ENCODE results near the gene PSD.

The PSD gene

DNA sequence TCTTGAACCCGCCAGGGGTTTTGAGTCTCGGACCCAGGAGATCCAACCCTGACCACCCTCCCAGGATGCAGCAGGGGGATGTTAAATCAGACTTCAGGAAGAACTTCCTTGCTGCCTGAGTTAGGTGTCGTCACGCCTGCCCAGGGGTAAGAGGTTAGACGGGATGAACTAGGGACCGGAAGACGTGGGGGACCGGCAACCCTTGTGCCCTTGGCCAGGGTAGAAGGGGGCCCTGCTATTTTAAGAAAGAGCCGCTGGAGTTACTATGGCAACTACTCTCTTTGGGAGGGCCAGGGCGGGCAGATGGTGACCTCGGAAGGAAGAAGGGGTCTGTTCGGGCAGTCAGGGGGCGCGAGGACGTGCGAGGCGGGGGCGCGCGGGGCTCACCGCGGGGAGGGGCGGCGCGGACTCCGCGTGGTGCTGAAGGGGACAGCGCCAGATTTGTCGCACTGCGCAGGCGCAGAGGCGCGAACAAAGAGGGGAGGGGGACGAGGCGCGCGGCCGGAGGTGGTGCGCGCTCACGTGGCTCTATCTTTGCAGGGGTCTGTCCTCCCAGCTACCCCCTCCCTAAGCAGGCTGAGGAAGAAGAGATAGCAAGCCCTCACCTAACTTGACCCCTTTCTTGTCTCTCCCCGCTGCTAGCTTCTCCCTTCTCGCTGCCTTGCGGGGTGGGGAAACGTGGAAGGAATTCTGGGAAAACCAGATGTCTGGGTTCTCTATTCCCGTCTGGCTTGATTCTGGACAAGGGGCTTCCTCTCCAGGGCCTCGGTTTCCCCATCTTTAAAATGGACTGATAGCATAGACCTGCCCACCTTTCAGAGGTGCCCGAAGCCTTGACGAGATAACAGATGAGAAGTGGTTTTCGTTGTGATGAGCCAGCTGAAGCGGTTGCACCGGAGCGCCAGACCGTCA, 940 bp upstream of the PSD start:
- peak; percentile 39 for DNase-seq (ENCODE audit: low read depth)

DNA sequence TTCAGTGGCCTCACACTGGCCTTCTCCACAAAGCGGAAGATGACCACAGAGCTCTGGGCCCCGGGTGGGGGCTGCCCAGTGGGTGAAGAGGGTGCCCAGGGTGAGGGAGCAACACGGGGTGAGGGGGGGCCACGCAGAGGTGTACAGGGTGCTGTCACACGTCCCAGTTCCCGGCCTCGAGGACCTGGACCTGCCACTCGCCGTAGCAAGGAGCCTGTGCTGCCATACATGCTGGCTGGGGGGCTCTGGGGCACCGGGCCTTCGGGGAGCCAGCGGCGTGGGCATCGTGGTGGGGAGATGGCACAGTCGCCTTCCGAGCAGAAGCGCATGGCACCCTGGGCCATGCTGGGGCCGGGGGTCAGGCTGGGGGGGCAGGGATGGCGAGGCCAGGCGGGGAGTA, 1.9 kb downstream of the PSD start:
- DNase-seq (ENCODE audit: low read depth), result no peak

DNA sequence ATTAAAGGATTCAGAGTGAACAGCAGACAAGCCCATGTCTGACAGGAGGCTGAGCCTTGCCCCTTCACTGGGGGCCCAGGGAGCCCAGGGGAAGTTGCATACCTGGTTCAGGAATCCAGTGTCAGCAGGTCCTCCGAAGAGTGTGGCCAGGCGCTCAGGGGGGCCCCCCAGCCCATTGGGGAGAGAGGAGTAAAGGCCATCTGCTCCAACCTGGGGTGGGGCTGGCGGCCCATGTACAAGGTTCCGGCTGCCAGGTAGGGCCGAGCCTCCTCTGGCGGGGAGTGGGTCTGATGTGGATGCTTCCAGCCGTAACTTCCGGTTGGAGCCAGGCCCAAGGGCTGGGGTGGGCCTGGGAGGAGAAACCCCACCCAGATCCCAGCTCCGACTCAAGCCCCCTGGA, 2.3 kb downstream of the PSD start:
- no peak for DNase-seq (ENCODE audit: low read depth)

DNA sequence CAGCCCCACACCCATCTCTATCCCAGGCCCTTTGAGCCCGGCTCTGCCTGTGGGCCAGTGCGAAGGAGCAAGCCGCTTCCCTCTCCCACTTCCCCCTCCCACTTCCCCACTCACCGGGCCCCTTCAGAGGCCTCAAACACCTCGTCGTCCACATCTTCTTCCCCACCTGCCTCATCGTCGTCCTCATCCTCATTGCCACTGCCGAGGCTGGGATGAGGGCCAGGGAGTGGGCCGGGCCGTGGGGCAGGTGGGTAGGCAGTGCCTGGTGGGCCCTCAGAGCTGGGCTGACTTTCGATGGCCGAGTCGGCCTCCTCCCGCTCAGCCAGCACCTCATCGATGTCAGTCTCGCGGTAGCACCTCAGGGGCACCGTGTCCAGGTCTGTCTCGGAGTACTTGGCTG, 3.8 kb downstream of the PSD start:
- DNase-seq (ENCODE audit: low read depth), result no peak

DNA sequence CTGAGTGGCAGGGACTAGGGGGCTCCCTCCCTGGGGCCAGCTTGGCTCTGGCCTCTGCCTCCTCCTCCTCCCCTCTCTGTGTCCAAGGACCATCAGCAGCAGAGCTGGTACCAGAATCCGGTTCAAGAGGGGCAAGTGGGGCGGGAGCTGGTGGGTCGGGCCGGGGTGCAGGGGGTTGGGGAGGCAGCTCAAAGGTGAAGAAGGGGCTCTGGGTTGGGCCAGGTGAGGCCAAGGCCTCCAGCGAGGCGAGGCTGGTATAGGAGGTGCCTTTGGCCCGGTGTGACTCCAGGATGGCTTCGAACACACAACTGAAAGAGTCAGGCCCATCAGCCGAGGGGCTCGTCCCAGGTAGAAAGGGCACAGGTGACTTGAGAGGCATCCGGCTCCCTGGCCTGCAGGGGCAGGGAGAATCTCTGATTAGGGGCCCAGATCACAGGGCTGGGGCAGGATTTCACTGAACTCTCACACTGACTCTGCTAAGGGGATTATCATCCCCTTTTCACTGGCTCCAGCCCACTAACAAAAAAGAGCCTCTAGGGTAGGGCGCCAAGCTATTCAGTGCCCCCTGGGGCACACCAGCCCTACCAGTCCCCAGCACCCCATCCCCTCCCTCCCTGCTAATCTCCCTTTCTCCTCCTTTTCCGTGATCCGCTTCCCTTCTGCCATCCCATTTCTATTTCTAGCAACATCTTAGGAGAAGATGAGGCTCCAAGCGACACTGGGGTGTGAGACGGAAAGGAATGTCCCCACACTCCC, 4.6 kb downstream of the PSD start:
- no peak for DNase-seq (ENCODE audit: low read depth)

DNA sequence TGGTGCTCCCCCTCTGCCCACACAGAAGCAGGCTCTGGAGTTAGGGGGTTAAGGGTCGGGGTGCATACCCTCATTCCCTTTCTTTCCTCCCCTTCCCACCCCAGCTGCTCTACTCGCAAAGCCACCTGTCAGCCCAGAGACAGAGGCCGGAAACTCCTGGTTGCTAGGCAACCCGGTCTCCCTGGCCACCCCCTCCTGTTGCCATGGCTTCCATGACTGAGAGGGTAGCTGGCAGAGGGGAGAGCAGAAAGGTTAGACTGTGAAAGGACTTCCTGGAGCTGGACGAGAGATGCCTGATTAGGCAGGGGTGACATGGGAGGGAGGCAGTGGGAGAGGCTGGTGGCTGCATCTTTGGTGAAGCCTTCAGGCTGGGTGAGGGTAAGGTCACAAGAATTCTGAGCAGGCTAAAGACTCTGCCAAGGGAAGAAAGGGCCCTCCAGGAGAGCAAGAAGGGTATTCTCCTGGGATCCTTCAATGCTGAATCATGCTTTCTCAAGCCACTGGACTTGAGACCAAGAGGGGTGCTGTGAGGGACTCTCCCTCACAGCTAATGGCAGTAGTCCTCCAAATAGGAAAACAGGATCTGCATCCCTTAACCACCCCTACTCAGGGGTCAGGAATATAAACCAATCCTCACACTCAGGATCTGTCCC, 5.4 kb downstream of the PSD start:
- peak; percentile 26 for DNase-seq (ENCODE audit: low read depth)

DNA sequence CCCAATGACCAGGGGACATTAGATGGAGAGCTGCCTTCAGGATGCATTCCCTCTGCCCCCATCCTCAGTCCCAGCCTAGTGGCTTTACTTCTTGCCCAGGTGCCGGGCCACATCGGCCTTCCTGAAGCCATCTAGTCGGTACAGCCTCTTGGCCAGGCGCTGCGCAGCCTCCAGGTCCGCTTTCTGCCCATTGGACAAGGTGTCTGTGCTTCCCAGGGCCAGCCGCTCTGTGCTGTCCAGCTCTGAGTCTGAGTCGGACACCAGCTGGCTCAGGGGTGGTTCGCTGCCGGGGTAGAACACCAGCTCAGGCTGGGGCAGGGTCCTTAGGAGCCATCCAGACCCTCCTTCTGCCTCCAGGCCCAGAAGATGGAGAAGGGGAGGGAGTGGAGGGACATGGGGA, 6.3 kb downstream of the PSD start:
- no peak for DNase-seq (ENCODE audit: low read depth)

DNA sequence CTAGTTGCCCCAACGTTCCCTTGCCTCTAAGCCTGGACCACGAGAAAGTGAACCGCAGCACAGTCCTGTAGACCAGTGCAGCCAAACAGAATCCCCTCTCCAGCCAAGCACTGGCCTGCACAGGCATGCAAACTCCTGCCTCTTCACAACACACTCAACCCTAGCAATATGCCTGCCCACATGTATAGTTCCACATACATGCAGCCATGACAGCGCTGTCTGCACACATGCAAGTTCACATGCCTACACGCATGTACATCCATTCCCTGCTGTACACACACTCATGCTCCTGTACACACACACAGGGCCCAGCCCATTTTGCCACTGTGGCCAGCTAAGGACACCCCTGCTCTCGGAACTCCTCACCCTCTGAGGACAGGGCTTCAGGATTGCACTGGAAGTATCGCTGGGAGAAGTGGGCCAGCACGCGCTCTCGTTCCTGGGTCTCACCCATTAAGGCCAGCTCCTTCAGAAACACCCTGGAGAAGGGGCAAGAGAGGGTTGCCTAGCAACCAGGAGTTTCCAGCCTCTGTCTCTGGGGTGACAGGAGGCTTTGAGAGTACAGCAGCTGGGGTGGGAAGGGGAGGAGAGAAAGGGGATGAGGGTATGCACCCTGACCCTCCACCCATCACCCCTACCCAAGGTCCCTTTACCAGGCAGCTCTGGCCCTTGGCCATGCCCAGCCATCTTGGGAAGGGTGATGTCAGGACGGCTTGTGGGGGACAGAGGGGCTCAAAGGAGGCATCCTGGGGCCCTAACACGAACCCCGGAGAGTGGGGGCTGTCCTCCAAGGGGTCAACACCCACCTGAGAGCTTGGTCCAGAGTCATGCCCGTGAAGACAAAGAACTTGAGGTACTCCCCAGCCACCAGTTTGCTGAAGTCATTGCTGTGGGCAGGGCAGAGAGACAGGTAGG, 7.0 kb downstream of the PSD start:
- DNase-seq (ENCODE audit: low read depth), result no peak

DNA sequence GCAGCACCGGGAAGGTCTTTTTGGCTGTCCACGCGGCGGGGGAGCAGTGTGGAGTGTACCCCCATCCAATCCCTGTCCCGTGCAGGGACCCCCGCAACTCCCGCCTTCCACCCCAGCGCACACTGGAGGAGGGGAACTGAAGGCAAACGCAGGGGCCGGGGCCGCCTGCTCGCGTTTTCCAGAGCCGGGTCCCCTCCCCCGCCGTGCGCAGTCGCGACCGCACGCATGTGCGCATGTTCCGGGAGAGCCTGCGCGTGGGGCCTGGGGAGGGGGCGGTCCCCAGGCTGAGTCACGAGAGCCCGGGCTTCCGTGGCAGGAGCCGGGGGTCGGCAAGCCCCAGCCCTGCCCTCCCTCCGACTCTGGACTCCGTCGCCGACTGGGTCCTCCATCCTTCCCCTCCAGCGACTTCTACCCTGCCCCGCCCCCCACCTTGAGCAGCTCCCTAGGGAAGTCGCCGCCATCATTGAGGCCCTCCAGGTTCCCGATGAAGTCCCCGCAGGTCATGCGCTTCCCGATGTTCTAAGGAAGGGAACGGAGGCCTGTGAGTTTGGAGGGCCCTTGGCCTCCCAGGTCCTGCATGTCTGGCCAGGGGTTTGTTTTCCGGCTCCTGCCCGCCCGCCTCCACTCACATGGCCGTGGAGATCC, 8.0 kb downstream of the PSD start:
- DNase-seq (ENCODE audit: low read depth), result peak; percentile 75

DNA sequence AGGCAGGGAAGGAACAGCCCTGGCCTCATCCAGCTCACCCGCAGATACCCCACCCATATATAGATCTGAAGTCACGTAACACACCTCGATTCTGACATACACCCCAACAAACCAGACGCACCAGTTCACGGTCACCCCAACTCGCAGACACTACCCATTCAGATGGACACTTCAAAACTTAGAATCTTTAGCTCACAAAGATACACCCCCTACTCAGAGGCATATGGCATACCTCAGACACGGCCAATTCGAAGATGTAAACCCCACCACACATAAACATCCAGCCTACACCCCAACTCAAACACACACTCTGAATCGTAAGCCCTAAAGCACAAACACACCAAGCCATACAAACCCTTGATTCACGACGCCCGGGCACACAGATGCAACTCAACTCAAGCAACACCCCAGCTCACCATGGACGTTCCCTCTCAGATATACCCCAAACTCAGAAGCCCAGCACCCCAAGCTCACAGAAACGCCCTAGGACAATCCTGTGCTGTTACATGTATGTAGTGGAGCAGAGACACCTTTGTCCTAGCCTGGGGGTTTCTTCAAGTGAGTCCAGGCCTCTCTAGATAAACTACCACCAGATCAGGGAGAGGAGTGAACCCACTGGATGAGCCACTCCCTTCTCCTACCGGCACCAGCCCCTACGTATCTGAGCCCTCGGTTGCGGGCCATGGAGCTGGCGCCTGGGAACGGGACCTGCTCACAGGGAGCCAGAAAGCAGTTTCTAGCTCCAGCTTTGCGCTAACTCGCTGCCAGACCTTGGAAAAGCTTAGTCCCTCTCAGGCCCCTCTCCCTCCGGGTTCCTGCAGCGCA, 8.8 kb downstream of the PSD start:
- no peak for DNase-seq (ENCODE audit: low read depth)

DNA sequence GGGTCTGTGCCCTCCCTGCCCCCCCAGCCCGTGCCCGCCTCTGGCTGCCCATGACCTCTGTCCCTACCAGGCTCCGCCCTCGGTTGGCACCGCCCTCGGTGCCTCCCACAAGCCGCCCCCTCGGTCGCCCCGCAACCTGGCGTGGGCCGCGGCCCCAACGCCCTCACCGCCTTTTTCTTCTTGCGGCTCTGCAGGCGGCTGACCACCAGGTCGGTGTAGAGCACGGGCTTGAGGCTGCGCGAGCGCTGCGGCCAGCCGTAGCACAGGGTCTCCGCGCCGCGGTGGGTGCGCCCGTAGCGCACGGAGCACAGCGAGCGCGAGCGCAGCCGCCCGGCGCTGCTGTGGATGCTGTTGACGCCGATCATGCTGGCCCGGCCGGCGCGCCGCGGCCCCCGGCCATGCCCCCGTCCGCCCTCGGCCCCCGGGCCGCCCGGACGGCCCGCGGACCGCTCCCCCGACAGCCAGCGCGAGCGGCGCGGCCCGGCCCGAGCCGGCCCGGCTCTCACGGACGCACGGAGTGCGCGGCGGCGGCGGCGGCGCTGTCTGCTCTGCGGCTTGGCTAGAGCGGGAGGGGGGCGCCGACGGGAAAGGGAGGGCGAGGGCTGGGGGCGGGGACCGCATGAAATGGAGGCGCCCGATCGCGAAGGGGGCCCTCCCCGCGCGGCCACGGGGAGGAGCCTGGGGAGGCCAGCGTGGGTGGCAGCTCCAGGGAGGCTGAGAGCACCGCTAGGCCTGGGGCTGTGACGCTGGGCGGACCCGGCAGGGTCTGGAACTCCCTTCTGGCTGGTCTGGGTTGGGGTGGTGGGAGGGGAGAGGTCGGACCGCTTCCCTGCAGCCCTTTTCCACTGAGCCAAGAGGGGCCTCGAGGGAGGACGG, 9.6 kb downstream of the PSD start:
- peak; percentile 83 for DNase-seq (ENCODE audit: low read depth)

DNA sequence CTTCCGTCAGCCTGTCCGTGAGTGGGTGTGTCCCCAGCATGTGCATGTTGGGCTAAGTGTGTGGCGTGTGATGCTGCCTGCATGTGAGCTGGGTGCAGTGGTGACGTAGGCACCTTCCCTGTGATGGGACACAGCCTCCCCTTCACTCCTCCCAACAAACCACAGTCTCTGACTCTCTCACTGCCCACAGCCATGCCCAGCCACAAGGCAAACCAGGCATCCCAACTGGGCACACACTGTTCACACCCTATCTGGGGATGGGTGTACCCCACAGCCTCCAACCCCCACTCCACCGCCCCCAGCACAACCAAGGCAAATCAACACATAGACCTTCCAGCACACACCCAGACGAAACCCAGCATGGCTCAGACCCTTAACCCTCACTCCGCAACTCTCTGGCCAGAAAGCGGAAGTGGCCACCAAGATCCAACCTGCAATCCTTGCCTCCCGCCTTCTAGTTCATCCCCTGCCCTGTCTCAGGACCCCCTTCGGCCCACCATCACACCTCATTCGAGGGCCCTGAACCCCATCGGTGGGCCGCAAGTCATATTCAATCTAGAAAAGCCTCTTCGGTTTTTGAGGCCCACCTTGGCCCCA, 10.4 kb downstream of the PSD start:
- no peak for DNase-seq (ENCODE audit: low read depth)

DNA sequence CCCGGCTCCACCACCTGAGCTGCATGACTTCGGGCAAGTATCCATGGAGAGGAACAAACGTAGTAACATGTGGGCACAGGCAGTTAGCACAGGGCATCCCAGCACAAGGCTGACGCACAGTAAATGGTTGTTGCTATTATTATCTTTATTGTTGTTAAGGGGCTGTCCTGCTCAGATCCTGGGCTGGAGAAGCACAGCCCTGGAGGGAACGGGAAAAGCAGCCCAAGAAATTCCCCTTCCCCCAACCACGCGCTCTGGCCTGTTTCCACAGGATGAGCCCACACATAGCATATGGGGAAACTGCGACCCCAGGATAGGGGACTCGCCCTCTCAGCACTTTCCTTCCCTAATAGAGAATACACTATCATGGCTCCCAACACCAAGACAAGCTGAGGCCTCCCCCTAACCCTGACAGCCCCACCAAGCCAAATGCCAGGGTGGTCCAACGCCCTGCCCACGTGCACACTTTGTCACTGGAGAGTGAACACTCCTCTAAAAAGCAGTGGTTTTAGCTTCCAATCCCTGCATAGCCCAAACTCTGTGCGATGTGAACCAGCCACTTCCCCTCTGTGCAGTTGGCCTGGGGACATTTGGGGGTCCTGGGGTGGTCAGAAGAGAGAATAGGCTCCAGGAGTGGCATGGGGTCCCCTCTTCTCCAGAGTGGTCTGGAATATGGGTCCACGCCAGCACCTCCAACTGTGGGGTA, 11.0 kb downstream of the PSD start:
- no peak for DNase-seq (ENCODE audit: low read depth)

DNA sequence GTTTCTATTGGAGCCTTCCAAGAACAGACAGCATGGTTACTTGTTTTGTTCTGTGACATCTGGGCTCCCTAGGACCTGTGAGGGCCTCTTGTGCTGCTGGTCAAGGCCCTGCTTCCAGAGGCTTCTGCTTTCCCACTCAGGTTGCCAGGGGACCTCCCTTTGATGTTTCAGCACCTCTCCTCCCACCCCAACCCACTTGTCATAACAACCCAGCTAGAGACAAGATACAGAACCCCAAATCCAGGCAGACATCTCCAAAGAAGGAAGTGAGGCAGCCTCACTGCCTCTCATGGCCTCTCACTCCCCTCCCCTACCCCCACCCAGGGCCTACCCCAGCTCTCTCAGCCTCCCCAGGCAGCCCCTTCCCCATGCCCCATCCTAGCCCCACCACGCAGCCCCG, 11.8 kb downstream of the PSD start:
- DNase-seq (ENCODE audit: low read depth), result no peak

DNA sequence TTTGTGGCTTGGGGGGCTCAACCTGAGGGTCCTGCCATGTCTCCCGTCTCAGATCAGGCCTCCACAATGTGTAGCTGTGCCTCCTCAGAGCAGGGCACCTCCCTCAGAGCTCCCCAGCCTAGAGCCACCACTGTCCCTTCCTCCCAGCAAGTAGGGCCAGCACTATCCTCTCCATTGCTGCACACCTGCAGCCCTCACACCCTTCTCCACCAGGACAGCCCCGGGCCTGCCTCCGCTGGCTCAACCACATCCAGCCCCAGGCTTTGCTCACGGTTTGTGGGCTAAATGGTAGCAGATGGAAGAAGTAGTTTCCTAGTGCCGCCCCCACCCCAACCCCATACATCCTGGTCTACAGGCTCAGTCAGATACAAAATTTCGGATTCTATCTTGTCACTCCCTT, 13.0 kb downstream of the PSD start:
- DNase-seq (ENCODE audit: low read depth), result no peak

DNA sequence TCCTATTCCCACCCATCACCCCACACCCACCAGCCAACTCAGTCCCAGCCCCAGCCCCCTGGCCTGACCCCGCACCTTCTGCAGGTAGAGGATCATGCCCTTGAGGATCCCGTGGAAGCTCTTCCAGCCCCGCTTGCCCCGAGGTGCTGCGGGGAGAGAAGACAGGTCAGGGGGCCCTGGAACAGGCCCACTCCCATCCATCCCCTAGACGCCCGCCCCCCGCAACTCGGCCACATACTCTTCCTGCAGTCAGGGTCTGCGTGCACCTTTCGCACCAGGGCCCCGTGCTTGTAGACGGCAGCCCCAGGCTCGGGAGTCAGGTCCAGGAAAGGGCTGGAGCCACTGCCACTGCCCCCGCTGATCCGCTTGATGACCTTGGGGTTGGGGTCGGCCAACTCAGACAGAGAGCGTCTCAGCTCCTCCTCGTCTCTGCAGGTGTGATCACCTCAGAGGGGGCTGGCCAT, 13.4 kb downstream of the PSD start:
- no peak for DNase-seq (ENCODE audit: low read depth)

DNA sequence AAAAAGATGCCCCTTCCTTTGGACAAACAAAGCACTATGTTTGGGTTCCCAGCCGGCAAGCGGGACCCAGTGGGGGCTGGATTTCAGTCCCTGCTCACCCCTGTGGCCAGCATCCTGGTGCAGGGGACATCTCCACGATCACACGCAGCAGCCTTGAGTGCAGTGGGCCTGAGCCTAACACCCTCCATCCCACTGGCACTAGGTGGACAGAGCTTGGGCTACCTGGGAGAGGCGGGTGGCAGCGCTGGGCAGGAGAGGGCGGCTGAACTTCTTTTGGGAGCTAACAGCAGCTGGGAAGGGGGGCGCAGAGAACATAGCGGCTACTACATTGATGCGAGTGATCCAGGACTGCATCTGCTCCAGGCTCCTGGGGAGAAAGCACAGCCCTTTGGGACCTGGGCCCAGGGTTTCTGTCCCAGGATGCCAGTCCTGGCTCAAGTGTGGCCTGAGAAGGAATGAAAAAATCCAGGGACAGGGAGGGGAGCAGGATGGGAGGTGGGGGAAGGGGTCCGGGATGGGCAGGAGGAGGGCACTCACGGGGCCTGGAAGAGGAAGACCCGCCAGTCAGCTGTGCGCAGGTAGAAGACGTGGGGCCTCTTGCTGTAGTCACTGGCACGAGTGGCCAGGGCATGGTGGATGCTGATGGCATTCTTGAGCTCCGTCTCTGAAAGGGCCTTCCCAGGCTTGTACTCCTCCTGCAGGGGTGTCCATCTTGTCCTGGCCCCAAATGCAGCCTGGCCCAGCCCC, 14.1 kb downstream of the PSD start:
- DNase-seq (ENCODE audit: low read depth), result no peak

DNA sequence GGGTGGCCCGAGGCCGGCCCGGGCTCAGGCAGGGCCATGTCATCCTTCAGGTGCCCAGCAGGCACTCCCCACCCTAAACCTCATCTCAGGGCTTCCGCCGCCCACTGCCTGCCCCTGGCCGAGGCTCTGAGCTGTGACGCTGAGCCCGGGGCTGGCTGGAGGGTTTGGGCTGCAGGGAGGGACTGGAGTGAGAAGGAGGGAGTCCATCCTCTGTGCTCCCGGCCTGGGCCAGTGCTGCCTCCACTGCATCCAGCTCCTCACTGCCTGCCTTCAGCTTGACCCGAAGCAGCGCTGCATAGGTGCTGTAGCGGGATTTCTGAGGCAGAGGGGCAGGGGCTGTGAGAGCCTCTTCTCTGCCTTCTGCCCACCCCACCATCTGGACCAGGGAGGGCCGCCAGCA, 15.5 kb downstream of the PSD start:
- no peak for DNase-seq (ENCODE audit: low read depth)

All from stimulated activated CD4-positive, alpha-beta T cell treated with anti-CD3 and anti-CD28 coated beads, Interleukin-2, amount 100 ng/mL, for 4 hours (primary cell).